IPS DF 6.9 (cell line): ENCODE results near the gene AKAP1.

Source experiments
- DNase-seq: peaks from one replicate; pipeline ENCODE4 v3.0.0-alpha.2; 2013; ENCODE audit warnings: low read depth, low spot score
- H3K27ac ChIP-seq: one replicate; pipeline ENCODE4 v1.5.1; 2013; ENCODE audit warnings: low read length, control low read depth
- H3K27me3 ChIP-seq: 2 replicates; pipeline ENCODE4 v1.6.1; 2013; ENCODE audit warnings: mild to moderate bottlenecking, low read length; ENCODE audit not compliant: control insufficient read depth, insufficient read depth
- H3K36me3 ChIP-seq: 2 replicates; pipeline ENCODE4 v1.6.1; 2013; ENCODE audit warnings: low read length; ENCODE audit not compliant: control insufficient read depth, insufficient read depth
- H3K4me1 ChIP-seq: 2 replicates; pipeline ENCODE4 v1.6.1; 2013; ENCODE audit warnings: low read length; ENCODE audit not compliant: control insufficient read depth, insufficient read depth
- H3K4me3 ChIP-seq: 2 replicates; pipeline ENCODE4 v1.5.1; 2013; ENCODE audit warnings: mild to moderate bottlenecking, low read length
- H3K9me3 ChIP-seq: 2 replicates; pipeline ENCODE4 v1.6.1; 2013; ENCODE audit warnings: low read length, inconsistent platforms; ENCODE audit not compliant: control insufficient read depth, insufficient read depth
- WGBS: extraction: QIAGEN DNeasy Blood & Tissue Kit; methylation state at CpG from one replicate; pipeline ENCODE4 v1.1.7; 2013; ENCODE audit warnings: mixed read lengths, missing lambda C conversion rate; ENCODE audit not compliant: insufficient read length, insufficient coverage; 5-methylcytosine and 5-hydroxymethylcytosine counted together

AKAP1 gene

GRCh38 chr17:57164814-57165213 lies 79.8 kb downstream of the AKAP1 start:
- Histone ChIP-seq H3K27ac (no peak overlapping the region), H3K4me1 (0 out of 2 replicates have a peak, but pooled peaks cover 2% of the 10 kb centered on the region), H3K36me3 (no peaks in the 10 kb centered on the region), H3K9me3 (no peaks in the 10 kb centered on the region), H3K4me3 (no peak overlapping the region), H3K27me3 (no peaks in the 10 kb centered on the region)
- DNase-seq = no peak
- no CpG with 5 or more reads among the region's 4 CpGs for WGBS

GRCh38 chr17:57165754-57166153 lies 80.7 kb downstream of the AKAP1 start:
- H3K27me3 ChIP-seq = no peaks in the 10 kb centered on the region
- no peak overlapping the region for H3K27ac ChIP-seq
- no peak overlapping the region for H3K4me3 ChIP-seq
- H3K36me3 ChIP-seq = no peaks in the 10 kb centered on the region
- DNase-seq = no peak
- no CpG with 5 or more reads among the region's 3 CpGs for WGBS
- no peaks in the 10 kb centered on the region for H3K9me3 ChIP-seq
- H3K4me1 ChIP-seq = 0 out of 2 replicates have a peak, but pooled peaks cover 2% of the 10 kb centered on the region

- 0 out of 2 replicates have a peak, but pooled peaks cover 2% of the 10 kb centered on the region for H3K4me1 ChIP-seq
- WGBS = no CpG with 5 or more reads among the region's 9 CpGs
- no peaks in the 10 kb centered on the region for H3K36me3 ChIP-seq
- H3K4me3 ChIP-seq = no peak overlapping the region
- DNase-seq = no peak
- no peak overlapping the region for H3K27ac ChIP-seq
- H3K27me3 ChIP-seq = no peaks in the 10 kb centered on the region
- no peaks in the 10 kb centered on the region for H3K9me3 ChIP-seq
Observed at GRCh38 chr17:57166803-57167202, 81.8 kb downstream of the AKAP1 start.

- Histone ChIP-seq H3K27me3 (no peaks in the 10 kb centered on the region), H3K4me1 (peaks cover 2% of the 10 kb centered on the region; the same call in 1 of the 2 replicates), H3K27ac (no peak overlapping the region), H3K4me3 (no peak overlapping the region), H3K9me3 (no peaks in the 10 kb centered on the region), H3K36me3 (no peaks in the 10 kb centered on the region)
- DNase-seq = no peak
- WGBS = no CpG with 5 or more reads among the region's 2 CpGs
Observed at GRCh38 chr17:57168695-57169094, 83.6 kb downstream of the AKAP1 start.

- Histone ChIP-seq H3K27me3 (no peaks in the 10 kb centered on the region), H3K4me3 (no peak overlapping the region), H3K4me1 (peaks cover 2% of the 10 kb centered on the region; the same call in 1 of the 2 replicates), H3K36me3 (no peaks in the 10 kb centered on the region), H3K9me3 (no peaks in the 10 kb centered on the region), H3K27ac (no peak overlapping the region)
- no CpG with 5 or more reads among the region's 4 CpGs for WGBS
- DNase-seq = no peak
Observed at GRCh38 chr17:57170866-57171265, 85.8 kb downstream of the AKAP1 start.
